HG03354 (cell line): Measurements from ENCODE around the gene PPP1R12A.
A peak's percentile ranks its signal among the peaks of the same experiment; 100 is the strongest.
"Not testable (repeated sequence)": the region's sequence is repeated elsewhere in the genome, so short reads cannot be mapped to it uniquely, and the experiment has no call there.

Source experiments
- ATAC-seq: cut with Tn5 transposase; IDR thresholded peaks from one replicate; pipeline ENCODE4 v1.9.1; 2021; ENCODE audit warnings: mild to moderate bottlenecking; ENCODE audit not compliant: unreplicated experiment, poor library complexity, severe bottlenecking

Gene PPP1R12A

GRCh38 chr12:79935021-79935623, at the start of gene PPP1R12A:
Gene PPP1R12A (minus strand): TSS chr12:79935097. CDS start chr12:79934931, 166 bp downstream.
- ATAC-seq = peak; percentile 85

- no peak for ATAC-seq
Measured at GRCh38 chr12:79983986-79984620, 49.2 kb upstream of the PPP1R12A start.

- no peak for ATAC-seq
Measured at GRCh38 chr12:79983492-79983891, 48.6 kb upstream of the PPP1R12A start.

- no peak for ATAC-seq
Measured at GRCh38 chr12:79982086-79983062, 47.5 kb upstream of the PPP1R12A start.

GRCh38 chr12:79978692-79979091, 43.8 kb upstream of the PPP1R12A start:
- no peak for ATAC-seq

GRCh38 chr12:79977856-79978460, 43.1 kb upstream of the PPP1R12A start:
- not testable (repeated sequence) for ATAC-seq

GRCh38 chr12:79975143-79975542, 40.2 kb upstream of the PPP1R12A start:
- ATAC-seq = no peak

GRCh38 chr12:79973801-79974200, 38.9 kb upstream of the PPP1R12A start:
- no peak for ATAC-seq

GRCh38 chr12:79964100-79964627, 29.3 kb upstream of the PPP1R12A start:
- no peak for ATAC-seq

- no peak for ATAC-seq
Measured at GRCh38 chr12:79961411-79961810, 26.5 kb upstream of the PPP1R12A start.

GRCh38 chr12:79959484-79959883, 24.6 kb upstream of the PPP1R12A start:
- ATAC-seq = no peak

GRCh38 chr12:79956896-79957295, 22.0 kb upstream of the PPP1R12A start:
- ATAC-seq = no peak

GRCh38 chr12:79955561-79955960, 20.7 kb upstream of the PPP1R12A start:
- no peak for ATAC-seq

- no peak for ATAC-seq
Measured at GRCh38 chr12:79954037-79954610, 19.2 kb upstream of the PPP1R12A start.

- no peak for ATAC-seq
Measured at GRCh38 chr12:79949098-79949497, 14.2 kb upstream of the PPP1R12A start.

- no peak for ATAC-seq
Measured at GRCh38 chr12:79945433-79945832, 10.5 kb upstream of the PPP1R12A start.

GRCh38 chr12:79944565-79944964, 9.7 kb upstream of the PPP1R12A start:
- no peak for ATAC-seq

GRCh38 chr12:79942846-79943245, 7.9 kb upstream of the PPP1R12A start:
- ATAC-seq = not testable (repeated sequence)

GRCh38 chr12:79939728-79940310, 4.9 kb upstream of the PPP1R12A start:
- ATAC-seq = no peak
